Measurements from ENCODE around the gene ATP2A1.

DNA sequence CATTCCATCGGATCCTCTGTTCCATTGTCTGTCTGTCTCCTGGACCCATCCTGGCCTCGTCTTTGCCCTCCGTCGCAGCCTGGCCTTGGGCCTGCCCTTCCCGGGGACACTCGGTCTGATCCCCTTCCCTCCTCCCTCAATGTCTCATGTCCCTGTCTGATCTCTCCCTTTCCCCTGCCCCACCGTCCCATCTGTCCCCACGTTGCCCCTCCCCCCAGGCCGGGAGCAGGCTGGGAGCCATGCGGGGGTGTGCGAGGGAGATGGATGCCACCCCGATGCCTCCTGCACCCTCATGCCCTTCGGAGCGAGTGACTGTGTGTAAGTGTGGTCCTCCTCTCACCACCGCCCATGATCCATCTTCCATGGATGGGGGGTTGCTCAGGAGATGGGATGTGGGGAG is 5.3 kb upstream of the ATP2A1 start:
- TF ChIP-seq, protein P1, sequence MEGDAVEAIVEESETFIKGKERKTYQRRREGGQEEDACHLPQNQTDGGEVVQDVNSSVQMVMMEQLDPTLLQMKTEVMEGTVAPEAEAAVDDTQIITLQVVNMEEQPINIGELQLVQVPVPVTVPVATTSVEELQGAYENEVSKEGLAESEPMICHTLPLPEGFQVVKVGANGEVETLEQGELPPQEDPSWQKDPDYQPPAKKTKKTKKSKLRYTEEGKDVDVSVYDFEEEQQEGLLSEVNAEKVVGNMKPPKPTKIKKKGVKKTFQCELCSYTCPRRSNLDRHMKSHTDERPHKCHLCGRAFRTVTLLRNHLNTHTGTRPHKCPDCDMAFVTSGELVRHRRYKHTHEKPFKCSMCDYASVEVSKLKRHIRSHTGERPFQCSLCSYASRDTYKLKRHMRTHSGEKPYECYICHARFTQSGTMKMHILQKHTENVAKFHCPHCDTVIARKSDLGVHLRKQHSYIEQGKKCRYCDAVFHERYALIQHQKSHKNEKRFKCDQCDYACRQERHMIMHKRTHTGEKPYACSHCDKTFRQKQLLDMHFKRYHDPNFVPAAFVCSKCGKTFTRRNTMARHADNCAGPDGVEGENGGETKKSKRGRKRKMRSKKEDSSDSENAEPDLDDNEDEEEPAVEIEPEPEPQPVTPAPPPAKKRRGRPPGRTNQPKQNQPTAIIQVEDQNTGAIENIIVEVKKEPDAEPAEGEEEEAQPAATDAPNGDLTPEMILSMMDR (IDR thresholded peaks at IDR 0.05; ENCODE audit: borderline replicate concordance, extremely low read depth, low read length, poor library complexity, severe bottlenecking): no peak
- TF ChIP-seq EZH2 (IDR thresholded peaks at IDR 0.05; ENCODE audit: borderline replicate concordance, low read depth, low read length, severe bottlenecking): no peak
